Measurements from ENCODE around the gene ASXL2.
"Not testable (repeated sequence)": the region's sequence is repeated elsewhere in the genome, so short reads cannot be mapped to it uniquely, and the experiment has no call there.

ASXL2 gene

DNA sequence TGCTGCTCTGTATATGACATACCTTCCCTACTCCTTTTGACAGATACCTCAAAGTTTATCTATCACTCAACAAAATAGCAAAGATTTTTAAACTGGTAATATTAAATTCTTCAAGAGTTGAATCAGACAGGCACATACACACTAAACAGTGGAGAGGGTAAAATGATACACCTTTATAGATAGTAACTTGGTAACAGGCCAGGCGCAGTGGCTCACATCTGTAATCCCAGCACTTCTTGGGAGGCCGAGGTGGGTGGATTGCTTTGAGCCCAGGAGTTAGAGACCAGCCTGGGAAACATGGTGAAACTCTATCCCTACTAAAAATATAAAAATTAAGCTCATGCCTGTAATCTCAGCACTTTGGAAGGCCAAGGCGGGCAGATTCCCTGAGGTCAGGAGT lies 23.2 kb downstream of the ASXL2 start:
- no peak for TF ChIP-seq CTCF (IDR thresholded peaks at IDR 0.05; ENCODE audit: low read depth, low read length, missing control alignments)
- no peak overlapping the region for H3K4me3 ChIP-seq (ENCODE audit: low read depth, low read length)
- in situ Hi-C loops (cut with HindIII; ENCODE audit: low sequenced_read_pairs) = no loop called here
- no peak for DNase-seq (ENCODE audit: low read depth)

DNA sequence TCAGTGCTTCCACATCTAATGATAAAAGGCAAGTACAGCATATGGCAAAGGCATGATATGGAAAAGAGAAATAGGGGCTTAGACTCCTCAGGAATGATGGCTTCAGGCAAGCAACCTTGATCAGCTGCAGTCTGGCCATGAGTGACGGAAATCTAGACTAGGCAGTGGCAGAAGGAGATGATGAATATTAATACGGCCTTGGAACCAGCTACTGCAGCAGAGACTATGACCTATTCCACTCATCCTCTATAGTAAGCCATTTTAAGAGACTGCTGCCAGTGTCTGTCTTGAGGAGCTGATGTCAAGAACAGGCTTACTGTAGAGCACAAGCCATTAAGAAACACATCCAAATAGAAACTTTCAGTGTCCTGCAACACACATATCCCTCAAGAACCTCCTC lies 23.7 kb downstream of the ASXL2 start:
- no peak overlapping the region for H3K4me3 ChIP-seq (ENCODE audit: low read depth, low read length)
- no peak for TF ChIP-seq CTCF (IDR thresholded peaks at IDR 0.05; ENCODE audit: low read depth, low read length, missing control alignments)
- in situ Hi-C loops (cut with HindIII; ENCODE audit: low sequenced_read_pairs) = no loop called here
- DNase-seq (ENCODE audit: low read depth) = no peak

DNA sequence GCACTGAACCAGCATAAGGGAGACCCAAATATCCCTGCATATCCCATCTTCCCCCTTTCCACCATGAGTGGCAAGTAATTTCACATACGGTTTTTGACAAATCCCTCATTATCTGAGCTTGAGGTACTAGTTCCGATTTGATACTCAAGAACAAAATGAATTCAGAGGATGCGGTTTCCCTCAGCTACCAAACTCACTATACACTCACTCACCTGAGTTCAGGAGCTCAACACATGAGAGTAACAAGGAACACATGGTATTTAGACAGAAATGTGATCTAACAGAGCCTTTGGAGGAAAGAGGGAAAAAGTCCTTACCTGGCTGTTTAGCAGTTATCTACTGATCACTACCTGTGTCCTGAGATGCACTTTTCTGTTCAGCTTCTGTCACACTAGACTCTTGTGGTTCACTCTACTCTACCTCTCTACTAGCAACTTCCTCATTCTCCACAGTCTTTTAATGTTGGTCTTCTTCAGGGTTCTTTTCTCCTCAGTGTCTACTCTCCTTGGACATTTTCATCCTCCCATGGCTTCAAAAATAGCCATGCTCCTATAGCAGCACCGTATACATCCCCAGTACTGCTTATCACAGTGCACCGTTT lies 25.1 kb downstream of the ASXL2 start:
- DNase-seq (ENCODE audit: low read depth) = no peak
- H3K4me3 ChIP-seq (ENCODE audit: low read depth, low read length) = no peak overlapping the region
- in situ Hi-C loops (cut with HindIII; ENCODE audit: low sequenced_read_pairs) = no loop called here
- TF ChIP-seq CTCF (IDR thresholded peaks at IDR 0.05; ENCODE audit: low read depth, low read length, missing control alignments) = no peak

DNA sequence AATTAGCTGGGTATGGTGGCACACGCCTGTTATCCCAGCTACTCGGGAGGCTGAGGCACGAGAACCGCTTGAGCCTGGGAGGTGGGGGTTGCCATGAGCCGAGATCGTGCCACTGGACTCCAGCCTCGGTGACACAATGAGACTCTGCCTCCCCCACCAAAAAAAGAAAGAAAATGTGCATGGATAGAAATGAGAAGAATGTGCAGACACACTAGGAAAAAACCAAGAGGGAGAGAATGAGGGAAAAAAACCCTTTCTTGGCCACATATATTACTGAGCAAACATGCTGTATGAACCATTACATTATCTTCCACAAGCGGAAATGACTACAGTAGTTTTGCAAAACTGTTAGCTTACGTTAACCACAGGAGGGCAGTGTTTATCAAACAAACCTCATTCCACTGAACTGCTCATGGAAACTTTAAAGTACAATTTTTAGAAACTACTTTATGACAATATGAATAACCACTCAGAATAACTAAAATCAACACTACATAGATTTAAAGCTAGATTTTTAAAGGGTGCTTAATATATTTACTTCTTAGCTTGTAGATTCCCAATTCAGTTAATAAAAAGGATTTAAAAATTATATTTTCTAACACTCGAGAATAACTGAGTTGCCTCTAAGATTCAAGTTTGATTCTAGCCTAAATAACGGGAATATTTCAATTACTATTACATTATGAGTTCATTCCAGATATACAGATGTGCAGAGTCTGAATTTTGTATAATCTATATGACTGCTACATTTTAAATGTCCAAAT lies 26.4 kb downstream of the ASXL2 start:
- in situ Hi-C loops (cut with HindIII; ENCODE audit: low sequenced_read_pairs) = no loop called here
- TF ChIP-seq CTCF (IDR thresholded peaks at IDR 0.05; ENCODE audit: low read depth, low read length, missing control alignments) = peak; percentile 42
- peak; percentile 74 for DNase-seq (ENCODE audit: low read depth)
- H3K4me3 ChIP-seq (ENCODE audit: low read depth, low read length) = no peak overlapping the region

- DNase-seq (ENCODE audit: low read depth); H3K4me3 ChIP-seq (ENCODE audit: low read depth, low read length); in situ Hi-C loops (cut with HindIII; ENCODE audit: low sequenced_read_pairs): not testable (repeated sequence)
Measured at GRCh38 chr2:25850400-25850799, 27.9 kb downstream of the ASXL2 start.

- DNase-seq (ENCODE audit: low read depth); in situ Hi-C loops (cut with HindIII; ENCODE audit: low sequenced_read_pairs); H3K4me3 ChIP-seq (ENCODE audit: low read depth, low read length): not testable (repeated sequence)
Measured at GRCh38 chr2:25849350-25849749, 28.9 kb downstream of the ASXL2 start.

DNA sequence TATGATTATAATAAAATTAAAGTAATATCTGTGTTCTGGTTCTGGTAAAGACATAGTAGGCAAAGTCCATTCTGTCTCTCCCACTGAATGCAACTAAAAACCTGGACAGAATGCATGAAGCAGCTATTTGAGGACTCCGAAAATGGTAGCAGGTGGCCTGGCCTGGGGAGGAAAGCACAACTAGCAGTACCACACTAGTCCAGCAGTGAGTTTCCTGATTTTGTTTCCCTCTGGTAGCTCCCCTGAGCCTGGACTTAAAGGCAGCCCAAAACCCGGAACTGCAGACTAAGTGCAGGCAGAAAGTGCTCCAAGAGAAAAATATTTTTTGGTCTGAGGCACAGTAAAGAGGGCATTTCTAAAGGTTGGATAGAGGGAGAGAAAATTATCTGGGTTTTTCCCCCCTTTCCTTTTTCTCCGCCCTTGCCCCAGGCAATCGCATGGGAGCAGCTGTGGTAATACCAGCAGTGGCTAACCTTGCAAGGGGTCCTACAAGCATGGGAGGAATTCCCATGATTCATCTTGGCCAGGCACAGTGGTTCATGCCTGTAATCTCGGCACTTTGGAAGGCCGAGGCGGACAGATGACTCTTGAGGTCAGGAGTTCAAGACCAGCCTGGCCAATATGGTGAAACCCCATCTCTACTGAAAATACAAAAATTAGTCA lies 32.3 kb downstream of the ASXL2 start:
- no peak for TF ChIP-seq CTCF (IDR thresholded peaks at IDR 0.05; ENCODE audit: low read depth, low read length, missing control alignments)

More for the DNA sequence above, 32.3 kb downstream of the ASXL2 start:
- no peak overlapping the region for H3K4me3 ChIP-seq (ENCODE audit: low read depth, low read length)
- no peak for DNase-seq (ENCODE audit: low read depth)
- in situ Hi-C loops (cut with HindIII; ENCODE audit: low sequenced_read_pairs) = no loop called here
